Erythroblast (primary cell): Measurements from ENCODE around the gene ST6GALNAC2.

Experiments used
- GATA1 ChIP-seq: IDR thresholded peaks from 2 replicates; pipeline ENCODE4 v1.6.1; 2011; ENCODE audit warnings: low read depth, mild to moderate bottlenecking, control low read depth, low read length, moderate library complexity
- POLR2A ChIP-seq: IDR thresholded peaks from 2 replicates; pipeline ENCODE4 v1.6.1; 2011; ENCODE audit warnings: mild to moderate bottlenecking, low read length

GRCh38 chr17:76612465-76612864, 26.8 kb upstream of the ST6GALNAC2 start:
- TF ChIP-seq POLR2A: no peak
- no peak for TF ChIP-seq GATA1
